Activated T-helper 1 cell treated with Interleukin-2 at 50 U/mL for 16 hours (primary cell): Measurements from ENCODE around the gene CCDC121.
"Not testable (repeated sequence)": the region's sequence is repeated elsewhere in the genome, so short reads cannot be mapped to it uniquely, and the experiment has no call there.

Experiments used
- DNase-seq: peaks from one replicate; pipeline ENCODE4 v3.0.0-alpha.2; 2020; ENCODE audit warnings: low read depth

CCDC121 gene

GRCh38 chr2:27636766-27637165 lies 8.0 kb upstream of the CCDC121 start:
- DNase-seq = no peak

- no peak for DNase-seq
Observed at GRCh38 chr2:27634291-27634690, 5.5 kb upstream of the CCDC121 start.

- DNase-seq = not testable (repeated sequence)
Observed at GRCh38 chr2:27630257-27630656, 1.4 kb upstream of the CCDC121 start.

- no peak for DNase-seq
Observed at GRCh38 chr2:27627963-27628766, 647 bp downstream of the CCDC121 start.

GRCh38 chr2:27626921-27627320 lies 1.9 kb downstream of the CCDC121 start:
- DNase-seq = not testable (repeated sequence)

- not testable (repeated sequence) for DNase-seq
Observed at GRCh38 chr2:27626323-27626722, 2.5 kb downstream of the CCDC121 start.

- DNase-seq = no peak
Observed at GRCh38 chr2:27624943-27625342, 3.9 kb downstream of the CCDC121 start.

GRCh38 chr2:27622921-27623384 lies 5.9 kb downstream of the CCDC121 start:
- no peak for DNase-seq

GRCh38 chr2:27621524-27621923 lies 7.3 kb downstream of the CCDC121 start:
- no peak for DNase-seq

GRCh38 chr2:27615316-27615715 lies 13.5 kb downstream of the CCDC121 start:
- no peak for DNase-seq

- DNase-seq = no peak
Observed at GRCh38 chr2:27613985-27614384, 14.8 kb downstream of the CCDC121 start.

- DNase-seq = no peak
Observed at GRCh38 chr2:27606611-27607010, 22.2 kb downstream of the CCDC121 start.

GRCh38 chr2:27596627-27597026 lies 32.2 kb downstream of the CCDC121 start:
- no peak for DNase-seq

- DNase-seq = not testable (repeated sequence)
Observed at GRCh38 chr2:27595412-27595811, 33.4 kb downstream of the CCDC121 start.

- DNase-seq = not testable (repeated sequence)
Observed at GRCh38 chr2:27594020-27594703, 34.6 kb downstream of the CCDC121 start.

GRCh38 chr2:27593240-27593639 lies 35.6 kb downstream of the CCDC121 start:
- DNase-seq = no peak

- no peak for DNase-seq
Observed at GRCh38 chr2:27591745-27592144, 37.1 kb downstream of the CCDC121 start.

- no peak for DNase-seq
Observed at GRCh38 chr2:27588308-27588707, 40.5 kb downstream of the CCDC121 start.

- no peak for DNase-seq
Observed at GRCh38 chr2:27587025-27587424, 41.8 kb downstream of the CCDC121 start.

GRCh38 chr2:27584597-27584996 lies 44.2 kb downstream of the CCDC121 start:
- no peak for DNase-seq

- no peak for DNase-seq
Observed at GRCh38 chr2:27583390-27583915, 45.4 kb downstream of the CCDC121 start.

GRCh38 chr2:27582695-27583389 lies 46.0 kb downstream of the CCDC121 start, which contains the start of gene ZNF512:
Gene ZNF512 (plus strand): TSS chr2:27583042. CDS start chr2:27583113, 71 bp downstream.
- peak; percentile 64 for DNase-seq
